Measurements from ENCODE around the gene AFG3L2.
A peak's percentile ranks its signal among the peaks of the same experiment; 100 is the strongest.

DNA sequence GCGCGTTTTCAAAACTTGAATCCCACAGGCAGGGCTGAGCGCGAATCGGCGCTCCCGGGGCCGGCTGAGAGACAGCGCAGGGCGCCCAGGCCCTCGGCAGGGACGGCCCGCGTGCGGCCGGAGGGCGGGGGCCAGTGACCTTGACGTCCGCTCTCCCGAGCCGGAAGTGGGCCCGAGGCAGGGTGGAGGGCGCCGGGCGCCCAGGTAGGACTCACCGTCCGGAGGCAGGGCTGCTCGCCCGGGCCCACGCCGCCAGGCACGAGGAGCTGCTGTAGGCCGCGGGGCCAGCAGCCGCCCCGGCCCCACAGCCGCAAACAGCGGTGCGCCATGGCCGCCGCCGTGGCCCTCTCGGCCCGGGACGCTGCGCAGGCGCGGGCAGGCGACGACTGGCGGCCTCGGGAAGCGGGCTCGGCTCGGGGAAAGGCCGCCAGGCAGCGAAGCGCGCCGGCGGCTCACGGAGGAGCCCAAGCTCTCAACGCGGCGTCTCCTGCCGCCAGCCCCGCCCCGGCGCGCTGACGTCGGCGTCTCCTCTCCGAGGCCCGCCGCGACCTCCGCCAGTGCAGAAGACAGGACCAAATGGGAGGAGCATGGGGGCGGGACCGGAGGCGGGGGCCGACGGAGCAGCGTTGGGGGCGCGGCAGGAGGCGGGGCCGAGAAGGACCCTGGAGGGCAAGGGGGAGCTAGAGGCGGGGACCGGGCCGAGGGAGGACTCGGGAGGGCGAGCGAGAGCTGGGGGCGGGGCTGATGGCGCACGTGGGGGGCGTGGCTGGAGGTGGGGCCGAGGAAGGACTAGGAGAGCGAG, at the start of gene AFG3L2:
- TF ChIP-seq, protein P1, sequence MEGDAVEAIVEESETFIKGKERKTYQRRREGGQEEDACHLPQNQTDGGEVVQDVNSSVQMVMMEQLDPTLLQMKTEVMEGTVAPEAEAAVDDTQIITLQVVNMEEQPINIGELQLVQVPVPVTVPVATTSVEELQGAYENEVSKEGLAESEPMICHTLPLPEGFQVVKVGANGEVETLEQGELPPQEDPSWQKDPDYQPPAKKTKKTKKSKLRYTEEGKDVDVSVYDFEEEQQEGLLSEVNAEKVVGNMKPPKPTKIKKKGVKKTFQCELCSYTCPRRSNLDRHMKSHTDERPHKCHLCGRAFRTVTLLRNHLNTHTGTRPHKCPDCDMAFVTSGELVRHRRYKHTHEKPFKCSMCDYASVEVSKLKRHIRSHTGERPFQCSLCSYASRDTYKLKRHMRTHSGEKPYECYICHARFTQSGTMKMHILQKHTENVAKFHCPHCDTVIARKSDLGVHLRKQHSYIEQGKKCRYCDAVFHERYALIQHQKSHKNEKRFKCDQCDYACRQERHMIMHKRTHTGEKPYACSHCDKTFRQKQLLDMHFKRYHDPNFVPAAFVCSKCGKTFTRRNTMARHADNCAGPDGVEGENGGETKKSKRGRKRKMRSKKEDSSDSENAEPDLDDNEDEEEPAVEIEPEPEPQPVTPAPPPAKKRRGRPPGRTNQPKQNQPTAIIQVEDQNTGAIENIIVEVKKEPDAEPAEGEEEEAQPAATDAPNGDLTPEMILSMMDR (IDR thresholded peaks at IDR 0.05), result peak in 1 of 4 experiments; percentile 32
- TF ChIP-seq POLR2A (IDR thresholded peaks at IDR 0.05), result peak; percentile 98

All from prostate gland (tissue), 2 donors.